M059J (cell line): ENCODE measurements around the gene EHD2. TPM values are rescaled to one million over a fixed set of nuclear protein-coding genes. Genes with fewer than 3 reads are reported as not detected.
A peak's percentile ranks its signal among the peaks of the same experiment; 100 is the strongest.
"Not testable (repeated sequence)": the region's sequence is repeated elsewhere in the genome, so short reads cannot be mapped to it uniquely, and the experiment has no call there.

Experiments
- DNase-seq: peaks from one replicate; pipeline ENCODE4 v3.0.0-alpha.2; 2012; ENCODE audit warnings: low read depth
- total RNA-seq: library from RNA; depleted of rRNA; stranded (reverse); fragments of >200 nt; shearing (Covaris generic); gene quantifications from 2 replicates; pipeline ENCODE4 v1.2.3, GENCODE V29; 2014; rRNA removed

Gene EHD2
- 34.0 and 91.2 TPM in 2 replicates for total RNA-seq

GRCh38 chr19:47713046-47714021, at the start of gene EHD2:
Gene EHD2, plus strand, starts transcription at chr19:47713422. Its CDS starts 3,191 bp downstream, at chr19:47716613.
- peak; percentile 69 for DNase-seq

- peak; percentile 91 for DNase-seq
Observed at GRCh38 chr19:47663435-47663910, 49.7 kb upstream of the EHD2 start.

GRCh38 chr19:47663911-47664771, 49.1 kb upstream of the EHD2 start:
- peak; percentile 98 for DNase-seq

GRCh38 chr19:47668556-47668955, 44.7 kb upstream of the EHD2 start:
- not testable (repeated sequence) for DNase-seq

- no peak for DNase-seq
Observed at GRCh38 chr19:47670736-47671135, 42.5 kb upstream of the EHD2 start.

GRCh38 chr19:47671499-47671898, 41.7 kb upstream of the EHD2 start:
- no peak for DNase-seq

GRCh38 chr19:47673426-47673825, 39.8 kb upstream of the EHD2 start:
- DNase-seq = no peak

GRCh38 chr19:47674548-47674947, 38.7 kb upstream of the EHD2 start:
- no peak for DNase-seq

- no peak for DNase-seq
Observed at GRCh38 chr19:47675271-47675670, 38.0 kb upstream of the EHD2 start.

GRCh38 chr19:47675859-47676258, 37.4 kb upstream of the EHD2 start:
- no peak for DNase-seq

GRCh38 chr19:47676811-47677210, 36.4 kb upstream of the EHD2 start:
- DNase-seq = no peak

GRCh38 chr19:47679251-47679900, 33.8 kb upstream of the EHD2 start:
- no peak for DNase-seq

GRCh38 chr19:47679922-47680857, 33.0 kb upstream of the EHD2 start:
- DNase-seq = no peak

- no peak for DNase-seq
Observed at GRCh38 chr19:47680858-47681332, 32.3 kb upstream of the EHD2 start.

GRCh38 chr19:47681388-47681787, 31.8 kb upstream of the EHD2 start:
- no peak for DNase-seq

GRCh38 chr19:47681936-47682335, 31.3 kb upstream of the EHD2 start:
- no peak for DNase-seq

GRCh38 chr19:47682939-47683338, 30.3 kb upstream of the EHD2 start:
- DNase-seq = no peak

- DNase-seq = no peak
Observed at GRCh38 chr19:47686679-47687450, 26.4 kb upstream of the EHD2 start.

- DNase-seq = no peak
Observed at GRCh38 chr19:47687906-47688305, 25.3 kb upstream of the EHD2 start.

- DNase-seq = no peak
Observed at GRCh38 chr19:47691090-47691489, 22.1 kb upstream of the EHD2 start.
